IgD-negative memory B cell (primary cell): ENCODE data around the gene LHX3. TPM values are rescaled to one million over a fixed set of nuclear protein-coding genes. Genes with fewer than 3 reads are reported as not detected.

Experiments
- H3K27ac Mint-ChIP-seq, 3 donors: one replicate each; pipeline ENCODE4 v1.8.0; 2020 to 2022; ENCODE audit warnings: mild to moderate bottlenecking in 3 of 3, mixed read lengths in 3 of 3, moderate library complexity in 1 of 3
- H3K27me3 Mint-ChIP-seq: one replicate; pipeline ENCODE4 v1.8.0; 2021; ENCODE audit warnings: mixed read lengths
- H3K36me3 Mint-ChIP-seq: one replicate; pipeline ENCODE4 v1.8.0; 2020; ENCODE audit warnings: mild to moderate bottlenecking, mixed read lengths
- H3K4me1 Mint-ChIP-seq, 3 donors: one replicate each; pipeline ENCODE4 v1.8.0; 2020 to 2022; ENCODE audit warnings: mixed read lengths in 3 of 3, mild to moderate bottlenecking in 1 of 3
- H3K4me3 Mint-ChIP-seq, 4 donors: one replicate each; pipeline ENCODE4 v1.8.0; 2020 to 2022; ENCODE audit warnings: mild to moderate bottlenecking in 4 of 4, mixed read lengths in 4 of 4, moderate library complexity in 3 of 4
- H3K9me3 Mint-ChIP-seq, 3 donors: one replicate each; pipeline ENCODE4 v1.8.0; 2020 to 2021; ENCODE audit warnings: mixed read lengths in 3 of 3, mild to moderate bottlenecking in 1 of 3
- polyA plus RNA-seq: library from polyadenylated mRNA; unstranded; fragments of 300-500 nt; fragmentation: Illumina TruSeq; gene quantifications from one replicate; pipeline ENCODE4 v1.2.3, GENCODE V29; 2021

Gene LHX3
- polyA plus RNA-seq, 1 donor from 2014 or later = not detected

DNA sequence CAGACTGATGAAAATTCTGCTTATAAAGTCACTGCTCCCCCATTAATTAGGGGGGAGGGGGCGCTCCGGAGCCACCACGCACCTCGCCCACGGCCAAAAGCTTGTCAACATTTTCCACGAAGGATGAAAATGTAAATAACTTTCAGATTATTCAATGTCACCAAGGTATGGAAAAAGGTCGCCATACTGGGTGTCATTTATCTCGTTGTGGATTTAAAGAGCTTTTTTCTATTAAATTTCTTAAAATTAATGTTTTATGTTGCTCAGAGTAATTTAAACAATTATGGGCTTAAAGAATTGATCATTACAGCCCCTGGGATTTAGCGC lies 13.0 kb downstream of the LHX3 start:
- peaks cover 4 to 6% (median 6%) of the 10 kb centered on the region in 3 donors for H3K4me1 Mint-ChIP-seq
- H3K4me3 Mint-ChIP-seq = no peak overlapping the region
- peaks cover 56% of the 10 kb centered on the region for H3K27me3 Mint-ChIP-seq
- no peaks in the 10 kb centered on the region for H3K36me3 Mint-ChIP-seq
- H3K27ac Mint-ChIP-seq = no peak overlapping the region
- H3K9me3 Mint-ChIP-seq = no peaks in the 10 kb centered on the region

DNA sequence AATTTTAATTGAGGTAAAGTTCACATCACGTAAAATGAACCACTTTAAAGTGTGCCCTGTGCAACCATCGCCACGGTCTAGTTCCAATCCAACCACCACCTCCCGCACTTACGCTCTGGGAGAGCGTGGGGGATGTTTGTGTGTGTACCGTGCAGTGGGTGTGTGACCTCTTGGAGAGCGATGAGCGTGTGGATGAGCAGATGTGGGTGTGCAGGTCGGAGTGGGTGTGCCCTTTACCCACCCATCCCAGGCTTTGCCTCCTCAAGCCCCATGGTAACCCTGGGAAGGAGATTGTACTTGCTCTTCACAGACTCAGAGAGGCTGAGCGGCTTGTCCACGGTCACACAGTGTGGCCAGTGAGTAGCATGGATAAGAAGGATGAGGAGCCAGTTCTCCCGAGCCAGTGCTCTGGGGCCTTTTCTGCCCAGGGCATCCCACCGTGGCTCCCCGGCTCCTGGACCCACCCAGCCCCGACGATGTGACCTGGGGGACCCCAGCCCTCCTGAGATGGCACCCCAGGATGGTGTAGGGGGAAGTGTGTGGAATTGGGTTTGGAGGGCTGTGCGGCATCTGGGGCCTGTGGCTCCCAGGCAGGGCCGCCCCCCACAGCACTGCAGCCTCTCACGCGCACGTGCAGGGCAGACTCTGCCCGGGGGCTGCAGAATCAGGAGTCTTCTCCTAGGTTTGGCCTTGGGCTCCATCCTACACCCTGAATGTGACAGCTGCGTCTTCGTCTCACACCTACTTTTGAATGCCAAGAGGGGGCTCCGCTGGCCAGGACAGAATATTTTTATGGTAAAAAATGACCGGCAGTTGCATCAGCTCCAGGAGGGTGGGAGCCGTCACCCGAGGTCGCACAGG lies 13.6 kb downstream of the LHX3 start:
- Mint-ChIP-seq H3K4me3 (no peak overlapping the region), H3K27ac (peak overlapping the region in 2 of 3 donors; percentile 23 to 67), H3K9me3 (no peaks in the 10 kb centered on the region), H3K36me3 (no peaks in the 10 kb centered on the region), H3K4me1 (peaks cover 0 to 3% (median 2%) of the 10 kb centered on the region in 3 donors), H3K27me3 (peaks cover 55% of the 10 kb centered on the region)

DNA sequence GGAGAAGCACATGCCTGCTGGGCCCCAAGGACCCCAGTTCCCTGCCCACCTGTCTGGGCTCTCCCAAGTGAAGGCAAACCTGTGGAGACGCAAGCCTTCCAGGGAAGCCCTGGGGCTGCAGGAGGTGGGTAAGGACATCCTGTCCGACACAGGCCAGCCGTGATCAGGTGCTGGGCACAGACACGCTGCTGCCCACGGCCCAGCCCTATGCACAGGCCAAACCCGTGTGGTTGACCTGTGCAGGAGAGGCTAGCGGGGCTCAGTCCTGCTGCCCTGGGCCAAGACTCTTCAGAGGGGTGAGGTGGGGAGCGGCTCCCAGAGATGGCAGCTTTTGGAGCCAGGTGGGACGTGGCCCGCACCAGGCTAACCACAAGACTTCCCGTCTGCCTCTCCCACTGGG lies 14.3 kb downstream of the LHX3 start:
- H3K9me3 Mint-ChIP-seq = no peaks in the 10 kb centered on the region
- peak overlapping the region in 2 of 3 donors; percentile 23 to 67 for H3K27ac Mint-ChIP-seq
- peaks cover 50% of the 10 kb centered on the region for H3K27me3 Mint-ChIP-seq
- H3K4me3 Mint-ChIP-seq = no peak overlapping the region
- H3K36me3 Mint-ChIP-seq = no peaks in the 10 kb centered on the region
- peaks cover 0 to 2% (median 2%) of the 10 kb centered on the region in 3 donors for H3K4me1 Mint-ChIP-seq

DNA sequence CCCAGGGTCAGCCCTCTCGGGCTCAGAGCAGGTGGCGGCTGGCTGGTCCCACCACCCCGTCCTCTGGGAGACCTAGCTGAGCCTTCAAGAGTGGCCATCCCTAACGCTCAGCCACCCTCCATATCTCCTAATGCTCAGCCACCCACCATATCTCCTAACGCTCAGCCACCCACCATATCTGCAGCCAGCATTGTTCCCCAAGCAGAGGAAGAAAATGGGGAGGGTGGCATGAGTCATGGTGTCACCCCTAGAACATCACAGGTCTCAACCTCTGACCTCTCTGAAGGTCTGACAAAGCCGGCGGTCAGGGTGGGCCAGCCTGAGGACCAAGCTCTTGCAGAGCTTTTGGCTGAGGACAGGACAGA lies 14.7 kb downstream of the LHX3 start:
- Mint-ChIP-seq H3K9me3 (no peaks in the 10 kb centered on the region), H3K4me3 (no peak overlapping the region), H3K27me3 (peaks cover 52% of the 10 kb centered on the region), H3K4me1 (peaks cover 0 to 2% (median 2%) of the 10 kb centered on the region in 3 donors), H3K27ac (peak overlapping the region in 1 of 3 donors; percentile 23), H3K36me3 (no peaks in the 10 kb centered on the region)

DNA sequence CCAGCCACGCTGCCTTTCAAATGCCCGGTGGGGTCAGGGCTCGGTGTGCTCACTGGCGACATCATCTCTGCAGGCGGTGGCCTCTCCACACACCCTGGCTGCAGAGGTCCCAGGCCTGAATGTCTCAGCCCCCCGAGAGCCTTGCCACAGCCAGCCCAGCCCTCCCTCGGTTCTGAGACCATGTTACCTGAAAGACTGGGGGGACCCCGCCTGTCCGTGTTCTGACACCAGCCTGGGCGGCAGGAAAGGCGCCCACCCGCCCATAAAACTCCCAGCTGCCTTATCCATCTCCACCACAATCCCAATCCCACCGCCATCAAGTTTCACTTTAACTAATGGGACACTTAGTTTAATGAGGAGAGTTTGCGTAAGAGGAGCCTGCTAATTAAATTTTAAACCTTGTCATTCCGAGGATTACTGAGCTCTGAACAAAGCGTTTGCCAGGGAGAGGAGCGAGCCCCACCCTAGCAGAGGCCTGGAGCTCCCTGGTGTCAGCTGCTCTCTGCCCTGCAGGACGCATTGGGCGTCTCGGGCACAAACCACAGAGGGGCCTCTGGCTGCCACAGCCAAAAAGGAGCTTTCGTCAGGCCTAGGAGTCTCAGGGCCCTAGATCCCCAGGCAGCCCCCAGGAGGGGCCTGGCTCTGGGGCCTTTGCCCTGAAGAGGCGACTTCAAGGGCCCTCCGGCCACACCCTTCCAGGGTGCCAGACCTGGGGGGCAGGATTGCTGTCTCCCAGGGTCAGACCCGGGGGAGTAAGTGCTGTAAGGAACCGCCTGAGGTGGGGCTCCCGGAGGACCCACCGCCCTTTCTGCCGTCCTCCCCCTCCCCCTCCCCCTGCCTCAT lies 15.3 kb downstream of the LHX3 start:
- H3K9me3 Mint-ChIP-seq = no peaks in the 10 kb centered on the region
- H3K27me3 Mint-ChIP-seq = peaks cover 49% of the 10 kb centered on the region
- peak overlapping the region in 1 of 4 donors; percentile 9 for H3K4me3 Mint-ChIP-seq
- H3K4me1 Mint-ChIP-seq = peaks cover 0 to 2% (median 2%) of the 10 kb centered on the region in 3 donors
- no peaks in the 10 kb centered on the region for H3K36me3 Mint-ChIP-seq
- no peak overlapping the region for H3K27ac Mint-ChIP-seq

DNA sequence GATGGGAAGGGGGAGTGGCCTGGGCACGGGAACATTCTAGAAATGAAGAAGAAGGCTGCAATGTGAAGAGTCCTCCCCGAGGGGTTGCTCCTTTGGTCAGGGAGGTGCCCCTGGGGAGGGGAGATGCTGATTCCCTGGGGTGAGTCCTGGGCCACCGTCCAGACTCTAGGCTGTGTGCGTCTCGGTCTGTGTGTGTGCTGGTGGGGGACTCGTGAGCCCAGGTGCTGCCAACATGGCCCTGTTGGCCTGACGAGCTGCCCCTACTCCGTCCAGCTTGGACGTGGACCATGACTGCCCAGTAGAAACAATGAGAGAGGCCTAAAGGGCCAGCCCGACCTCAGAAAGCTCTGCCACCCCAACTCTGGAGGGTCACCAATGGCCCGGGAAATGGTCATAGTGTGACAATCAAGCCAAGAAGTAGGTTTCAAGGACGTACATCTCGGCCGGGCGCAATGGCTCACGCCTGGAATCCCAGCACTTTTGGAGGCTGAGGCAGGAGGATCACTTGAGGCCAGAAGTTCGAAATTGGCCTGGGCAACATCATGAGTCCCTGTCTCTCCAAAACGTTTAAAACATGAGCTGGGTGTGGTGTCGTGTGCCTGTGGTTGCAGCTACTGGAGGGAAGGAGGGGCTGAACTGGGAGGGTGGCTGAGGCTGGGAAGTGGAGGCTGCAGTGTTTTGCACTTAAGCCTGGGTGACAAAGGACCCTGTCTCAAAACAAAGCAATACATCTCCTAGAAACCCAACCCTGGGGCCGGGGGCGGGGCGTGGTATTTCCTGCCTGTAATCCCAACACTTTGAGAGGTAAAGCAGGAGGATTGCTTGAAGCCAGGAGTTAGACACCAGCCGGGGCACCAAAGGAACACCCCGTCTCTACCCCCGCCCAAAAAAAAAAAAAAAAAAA lies 17.0 kb downstream of the LHX3 start:
- Mint-ChIP-seq H3K9me3 (no peaks in the 10 kb centered on the region), H3K4me1 (peaks cover 0 to 2% (median 2%) of the 10 kb centered on the region in 3 donors), H3K27me3 (peaks cover 57% of the 10 kb centered on the region), H3K4me3 (peak overlapping the region in 1 of 4 donors; percentile 45), H3K36me3 (no peaks in the 10 kb centered on the region), H3K27ac (peak overlapping the region in 1 of 3 donors; percentile 37)

DNA sequence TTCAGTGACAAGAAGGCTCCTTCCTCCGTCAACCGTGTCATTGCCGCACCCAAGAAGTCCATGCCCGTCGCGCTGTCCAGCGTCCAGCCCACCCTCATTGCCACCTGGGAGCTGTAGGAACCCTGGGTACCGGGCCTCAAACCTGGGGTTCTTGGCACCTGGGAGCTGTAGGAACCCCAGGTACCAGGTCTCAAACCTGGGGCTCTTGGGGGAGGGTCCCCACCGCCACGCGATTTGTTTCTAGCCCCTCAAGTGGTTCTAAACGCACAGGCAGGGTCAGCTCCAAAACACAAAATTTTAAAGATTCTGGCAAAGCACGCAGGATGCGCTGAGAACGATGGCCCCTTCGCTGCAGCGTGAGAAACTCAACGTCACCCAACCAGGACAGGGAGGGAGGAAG lies 17.7 kb downstream of the LHX3 start:
- Mint-ChIP-seq H3K36me3 (no peaks in the 10 kb centered on the region), H3K4me1 (peaks cover 0 to 2% (median 2%) of the 10 kb centered on the region in 3 donors), H3K27ac (peak overlapping the region in 1 of 3 donors; percentile 35), H3K9me3 (no peaks in the 10 kb centered on the region), H3K4me3 (peak overlapping the region in 1 of 4 donors; percentile 34), H3K27me3 (peaks cover 61% of the 10 kb centered on the region)

DNA sequence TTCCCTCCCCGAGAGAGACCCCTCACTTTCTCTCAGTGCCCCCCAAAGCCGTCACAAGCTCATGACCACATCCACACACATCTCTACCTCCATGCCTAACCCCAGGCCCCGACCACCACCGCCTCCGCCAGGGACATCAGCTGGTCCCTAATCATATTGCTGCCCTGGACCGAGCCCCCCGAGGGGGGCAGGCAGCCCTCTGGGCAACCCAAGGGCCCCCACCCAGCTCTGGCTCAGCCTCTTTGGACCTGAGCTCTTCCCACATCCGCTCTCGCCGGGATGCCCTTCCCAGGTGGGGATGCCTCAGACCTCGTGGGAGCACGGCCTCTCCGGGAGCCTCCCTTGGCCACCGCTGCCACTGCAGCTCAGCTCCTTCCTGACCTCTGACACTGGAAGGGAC lies 18.5 kb downstream of the LHX3 start:
- Mint-ChIP-seq H3K36me3 (no peaks in the 10 kb centered on the region), H3K4me1 (no peaks in the 10 kb centered on the region), H3K27ac (peak overlapping the region in 1 of 3 donors; percentile 35), H3K27me3 (peaks cover 54% of the 10 kb centered on the region), H3K9me3 (no peaks in the 10 kb centered on the region), H3K4me3 (no peak overlapping the region)

DNA sequence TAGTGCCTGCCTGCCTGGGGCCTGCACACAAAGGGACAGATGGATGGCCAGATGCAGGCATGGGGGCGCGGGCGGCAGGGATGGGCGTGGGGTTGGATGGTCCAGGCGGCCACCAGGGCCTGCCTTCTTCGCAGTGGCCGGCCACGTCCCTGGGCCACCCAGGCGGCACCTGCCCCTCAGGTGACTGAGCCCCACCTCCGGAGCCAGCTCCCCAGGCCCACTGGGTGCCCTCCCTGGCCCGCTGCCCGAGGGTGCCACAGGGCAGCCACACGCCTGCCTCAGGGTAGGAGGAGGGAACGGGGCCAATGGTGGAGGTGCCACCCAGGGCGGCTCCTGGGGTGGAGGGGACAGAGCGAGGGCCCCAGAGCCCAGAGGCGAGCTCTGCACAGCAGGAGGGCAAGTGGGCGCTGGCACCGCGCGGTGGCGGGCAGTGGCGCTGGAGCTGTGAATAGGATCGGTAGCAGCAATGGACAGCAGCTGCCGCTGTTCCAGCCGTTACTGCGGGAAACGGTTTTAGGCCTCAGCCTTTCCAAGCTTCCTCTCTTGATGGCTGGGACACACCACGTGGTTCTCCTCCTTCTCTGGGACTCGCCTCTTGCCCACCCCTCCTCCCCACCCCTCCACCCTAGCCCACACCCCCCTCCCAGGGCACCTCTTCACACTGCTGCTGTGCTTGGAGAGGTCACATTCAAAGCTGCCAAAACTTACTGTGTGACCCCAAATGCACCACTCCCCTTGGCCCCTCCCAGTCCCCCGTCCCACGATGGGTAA lies 19.1 kb downstream of the LHX3 start:
- Mint-ChIP-seq H3K4me3 (peak overlapping the region in 1 of 4 donors; percentile 69), H3K9me3 (no peaks in the 10 kb centered on the region), H3K4me1 (no peaks in the 10 kb centered on the region), H3K27me3 (peaks cover 48% of the 10 kb centered on the region), H3K27ac (no peak overlapping the region), H3K36me3 (no peaks in the 10 kb centered on the region)

DNA sequence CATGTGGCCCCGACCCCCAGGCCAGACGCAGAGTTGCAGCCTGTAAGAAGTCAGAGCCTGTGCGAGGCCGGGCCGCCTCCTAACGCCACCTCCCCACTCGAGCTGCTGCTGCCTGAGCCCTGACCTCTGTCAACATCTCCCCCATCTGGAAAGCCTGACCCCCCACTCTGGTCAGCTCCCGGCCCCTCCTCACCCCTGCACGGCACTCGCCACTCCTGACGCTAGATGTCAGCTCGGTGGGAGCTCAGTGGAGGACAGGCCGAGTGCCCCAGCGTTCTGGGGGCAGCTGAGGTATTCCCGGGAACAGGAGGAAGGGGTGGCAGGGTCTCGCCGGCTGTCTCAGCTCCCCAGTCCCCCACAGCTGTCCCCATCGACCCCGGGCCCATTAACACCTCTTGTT lies 19.9 kb downstream of the LHX3 start:
- Mint-ChIP-seq H3K9me3 (no peaks in the 10 kb centered on the region), H3K4me1 (no peaks in the 10 kb centered on the region), H3K4me3 (no peak overlapping the region), H3K36me3 (no peaks in the 10 kb centered on the region), H3K27me3 (peaks cover 43% of the 10 kb centered on the region), H3K27ac (no peak overlapping the region)

DNA sequence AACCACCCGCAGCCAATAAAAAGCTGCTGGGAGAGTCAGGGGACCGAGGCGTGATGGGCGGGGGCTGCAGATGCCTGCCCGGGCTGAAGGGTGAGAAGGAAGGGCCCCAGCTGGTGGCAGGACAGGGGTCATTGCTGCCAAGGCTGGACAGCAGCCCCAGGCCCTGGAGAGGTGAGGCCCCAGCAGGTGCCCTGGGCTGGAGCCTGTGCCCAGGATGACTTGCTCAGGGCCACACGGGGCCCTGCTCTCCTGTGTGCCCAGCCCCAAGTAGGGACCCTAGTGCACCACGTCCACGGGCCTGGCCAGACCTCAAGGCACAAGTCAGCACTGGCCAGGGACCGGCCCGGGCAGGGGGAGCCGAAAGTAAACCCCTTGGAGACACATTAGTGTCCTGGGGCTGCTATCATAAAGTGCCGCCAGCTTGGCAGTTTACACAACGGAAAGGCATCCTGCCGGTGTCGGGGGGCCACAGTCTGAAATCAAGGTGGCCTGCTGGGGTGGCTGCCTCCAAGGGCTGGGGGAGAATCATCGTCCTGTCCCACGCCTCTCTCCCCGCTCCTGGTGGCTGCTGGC lies 22.0 kb downstream of the LHX3 start:
- Mint-ChIP-seq H3K9me3 (no peaks in the 10 kb centered on the region), H3K36me3 (no peaks in the 10 kb centered on the region), H3K4me3 (no peak overlapping the region), H3K27ac (no peak overlapping the region), H3K4me1 (no peaks in the 10 kb centered on the region), H3K27me3 (peaks cover 33% of the 10 kb centered on the region)

DNA sequence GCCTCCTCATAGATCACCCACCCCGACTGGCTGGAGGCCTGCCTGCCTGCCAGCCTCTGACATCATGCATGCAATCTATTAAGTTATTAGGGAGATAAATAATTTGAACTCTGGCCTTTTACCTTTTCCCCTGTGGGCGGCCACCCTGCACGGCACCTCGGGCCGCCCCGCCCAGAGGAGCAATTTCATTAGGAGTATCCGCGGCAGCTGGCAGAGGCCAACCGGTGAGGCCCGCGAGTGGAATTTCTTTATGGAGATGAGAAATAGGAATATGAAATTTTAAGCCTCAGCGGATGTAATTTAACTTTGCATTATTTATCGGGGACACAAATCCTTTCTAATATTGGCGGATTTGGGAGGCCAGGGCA lies 22.5 kb downstream of the LHX3 start:
- Mint-ChIP-seq H3K4me3 (no peak overlapping the region), H3K9me3 (no peaks in the 10 kb centered on the region), H3K27me3 (peaks cover 28% of the 10 kb centered on the region), H3K27ac (no peak overlapping the region), H3K4me1 (no peaks in the 10 kb centered on the region), H3K36me3 (no peaks in the 10 kb centered on the region)

DNA sequence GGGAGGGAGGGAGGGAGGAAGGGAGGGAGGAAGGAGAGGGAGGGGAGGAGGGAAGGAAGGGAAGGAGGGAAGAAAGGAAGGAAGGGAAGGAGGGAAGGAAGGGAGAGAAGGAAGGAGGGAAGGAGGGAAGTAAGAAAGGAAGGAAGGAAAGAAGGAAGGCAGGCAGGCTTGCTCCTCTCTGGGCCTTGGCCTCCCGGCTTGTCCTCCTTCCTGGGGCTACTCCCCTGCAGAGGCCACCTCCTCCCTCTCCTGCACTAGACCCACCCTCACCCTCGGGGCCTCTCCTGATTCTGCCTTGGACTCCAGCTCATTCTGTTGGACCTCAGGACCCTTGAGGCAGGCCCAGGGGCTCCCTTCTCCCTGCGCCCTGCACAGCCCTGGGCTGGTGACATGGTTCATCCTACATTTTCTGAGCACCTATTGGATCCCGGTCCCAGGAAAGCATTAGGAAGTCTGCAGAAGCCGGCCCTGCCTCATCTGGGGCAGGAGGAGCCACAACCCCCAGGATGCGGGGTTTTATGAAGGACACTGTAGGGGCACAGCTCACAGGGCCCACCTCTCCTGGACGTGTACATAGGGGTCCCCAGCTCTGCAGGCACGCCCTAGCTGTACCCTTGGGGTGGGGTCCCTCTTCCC lies 23.0 kb downstream of the LHX3 start:
- Mint-ChIP-seq H3K9me3 (no peaks in the 10 kb centered on the region), H3K36me3 (no peaks in the 10 kb centered on the region), H3K27me3 (peaks cover 23% of the 10 kb centered on the region), H3K4me1 (no peaks in the 10 kb centered on the region), H3K4me3 (no peak overlapping the region), H3K27ac (peak overlapping the region in 1 of 3 donors; percentile 53)
